ENCODE data around the gene BTBD1. TPM values are rescaled to one million over a fixed set of nuclear protein-coding genes. Genes with fewer than 3 reads are reported as not detected.

BTBD1 gene
- total and polyA plus RNA-seq, 2 experiments from 2014 or later = 43.8 to 91.0 TPM

DNA sequence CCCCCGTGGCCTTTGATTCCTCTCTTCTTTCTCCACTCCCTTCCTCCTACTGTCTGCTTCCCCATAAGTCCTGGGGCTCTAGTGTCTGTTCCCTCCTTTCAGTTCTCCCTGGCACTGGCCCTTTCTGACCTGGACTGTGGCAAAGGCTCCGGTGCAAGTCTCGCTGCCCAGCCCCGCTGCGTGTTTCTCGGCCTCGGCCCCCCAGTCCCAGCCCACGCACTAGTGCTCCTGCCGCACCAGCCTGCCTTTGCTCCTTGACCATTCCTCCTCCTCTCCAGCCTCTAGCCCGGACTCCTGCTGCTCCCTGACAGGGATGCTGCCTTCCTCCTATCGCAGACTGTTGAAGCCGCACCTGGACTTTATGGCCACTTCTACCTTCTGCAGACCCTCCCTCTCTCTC is 42.5 kb upstream of the BTBD1 start:
- Histone ChIP-seq H3K4me3 (no peak overlapping the region), H3K4me2 (no peak overlapping the region), H3K79me2 (no peaks in the 10 kb centered on the region), H3K27me3 (peaks cover 48% of the 10 kb centered on the region), H2AFZ (no peak overlapping the region), H3K27ac (no peak overlapping the region), H3K36me3 (replicated peaks; ENCODE audit: insufficient read depth, low read depth) (no peaks in the 10 kb centered on the region), H3K9me3 (ENCODE audit: low read depth) (no peaks in the 10 kb centered on the region), H4K20me1 (ENCODE audit: insufficient read depth, poor library complexity, severe bottlenecking) (no peaks in the 10 kb centered on the region), H3K9me2 (replicated peaks; ENCODE audit: insufficient read depth) (no peaks in the 10 kb centered on the region), H3K4me1 (ENCODE audit: insufficient read depth) (no peaks in the 10 kb centered on the region)
- no peak for DNase-seq (ENCODE audit: low spot score)
- no peak for TF ChIP-seq CTCF (IDR thresholded peaks at IDR 0.05; ENCODE audit: poor library complexity)
- TF ChIP-seq EZH2phosphoT487 (IDR thresholded peaks at IDR 0.05; ENCODE audit: low read depth, severe bottlenecking, unreplicated experiment) = no peak
- no peak for TF ChIP-seq EZH2 (IDR thresholded peaks at IDR 0.05; ENCODE audit: borderline replicate concordance)
- WGBS (ENCODE audit: low lambda C conversion rate, missing lambda C conversion rate) = 96% methylated on average over 12 of the region's 12 CpGs

DNA sequence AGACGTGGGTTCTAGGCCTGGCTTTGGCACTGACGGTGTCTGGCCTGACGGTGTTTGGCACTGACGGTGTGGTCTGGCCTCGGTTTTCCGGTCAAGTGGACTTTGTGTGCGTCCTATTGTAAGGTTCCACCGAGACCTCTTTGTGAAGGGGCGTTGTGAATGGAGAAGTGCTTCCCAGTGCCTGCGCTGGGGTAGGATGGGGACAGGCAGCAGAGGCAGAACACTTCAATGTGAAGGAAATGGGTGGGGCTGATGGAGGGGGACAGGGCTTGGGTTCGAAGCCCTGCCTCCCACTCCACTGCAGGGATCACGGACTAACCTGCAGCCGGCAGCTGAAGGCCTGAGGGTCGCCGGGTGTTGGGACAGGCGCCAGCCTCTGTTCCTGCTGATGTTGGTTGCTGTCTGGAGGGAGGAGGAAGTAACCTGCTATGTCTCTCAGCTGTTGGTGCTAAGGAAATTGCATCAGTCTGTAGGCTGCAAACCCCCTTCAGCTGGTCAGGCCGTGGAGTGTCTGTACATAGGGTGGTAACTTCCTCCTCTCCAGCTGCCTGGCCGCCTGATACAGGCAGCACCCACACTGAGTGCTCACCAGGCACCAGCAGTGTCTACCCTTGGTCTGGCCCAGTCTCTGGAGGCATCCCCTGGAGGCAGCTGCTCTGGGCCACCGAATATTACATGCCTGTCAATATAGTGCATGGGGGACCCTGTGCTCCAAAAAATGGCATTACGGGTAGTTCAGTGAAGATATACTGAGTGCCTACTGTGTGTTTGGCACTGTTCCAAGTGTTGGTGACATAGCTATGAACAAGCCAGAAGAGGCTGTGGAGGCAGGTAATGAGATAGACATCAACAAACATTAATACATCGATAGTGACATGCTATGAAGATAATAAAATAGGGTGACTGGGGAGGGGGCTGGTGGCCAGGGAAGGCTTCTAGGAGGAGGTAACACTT is 41.5 kb upstream of the BTBD1 start:
- Histone ChIP-seq H3K27ac (no peak overlapping the region), H3K4me2 (no peak overlapping the region), H2AFZ (no peak overlapping the region), H4K20me1 (ENCODE audit: insufficient read depth, poor library complexity, severe bottlenecking) (no peaks in the 10 kb centered on the region), H3K9me2 (replicated peaks; ENCODE audit: insufficient read depth) (no peaks in the 10 kb centered on the region), H3K9me3 (ENCODE audit: low read depth) (no peaks in the 10 kb centered on the region), H3K4me1 (ENCODE audit: insufficient read depth) (no peaks in the 10 kb centered on the region), H3K4me3 (no peak overlapping the region), H3K27me3 (peaks cover 56% of the 10 kb centered on the region), H3K79me2 (no peaks in the 10 kb centered on the region), H3K36me3 (replicated peaks; ENCODE audit: insufficient read depth, low read depth) (no peaks in the 10 kb centered on the region)
- WGBS (ENCODE audit: low lambda C conversion rate, missing lambda C conversion rate) = 76% methylated on average over 21 of the region's 21 CpGs
- TF ChIP-seq EZH2phosphoT487 (IDR thresholded peaks at IDR 0.05; ENCODE audit: low read depth, severe bottlenecking, unreplicated experiment) (no peak), CTCF (IDR thresholded peaks at IDR 0.05; ENCODE audit: poor library complexity) (no peak), EZH2 (IDR thresholded peaks at IDR 0.05; ENCODE audit: borderline replicate concordance) (no peak)
- DNase-seq (ENCODE audit: low spot score) = no peak

DNA sequence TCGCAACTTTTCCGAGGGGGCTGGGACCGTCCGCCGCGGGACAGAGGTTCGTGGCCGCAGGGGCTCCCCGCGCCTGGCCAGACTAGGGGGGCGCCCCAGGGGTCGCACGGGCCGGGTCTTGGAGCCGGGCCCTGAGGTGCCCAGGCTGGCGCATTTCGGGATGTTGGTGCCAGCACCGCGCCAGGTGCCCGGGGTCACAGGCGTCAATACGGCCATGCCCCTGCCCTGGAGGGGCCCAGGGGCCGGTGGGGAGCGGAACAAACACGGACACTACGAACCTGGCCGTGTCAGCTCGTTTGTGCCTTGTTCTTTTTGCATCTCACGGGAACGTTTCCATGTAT is 40.8 kb upstream of the BTBD1 start:
- WGBS (ENCODE audit: low lambda C conversion rate, missing lambda C conversion rate) = 66% methylated on average over 16 of the region's 30 CpGs
- no peak for DNase-seq (ENCODE audit: low spot score)
- Histone ChIP-seq H3K27me3 (peaks cover 56% of the 10 kb centered on the region), H3K79me2 (no peaks in the 10 kb centered on the region), H2AFZ (peak overlapping the region; percentile 63), H3K4me1 (ENCODE audit: insufficient read depth) (no peaks in the 10 kb centered on the region), H3K4me3 (peak overlapping the region; percentile 49), H3K36me3 (replicated peaks; ENCODE audit: insufficient read depth, low read depth) (no peaks in the 10 kb centered on the region), H3K9me2 (replicated peaks; ENCODE audit: insufficient read depth) (no peaks in the 10 kb centered on the region), H3K4me2 (peak overlapping the region; percentile 92), H3K9me3 (ENCODE audit: low read depth) (no peaks in the 10 kb centered on the region), H3K27ac (no peak overlapping the region), H4K20me1 (ENCODE audit: insufficient read depth, poor library complexity, severe bottlenecking) (no peaks in the 10 kb centered on the region)
- no peak for TF ChIP-seq CTCF (IDR thresholded peaks at IDR 0.05; ENCODE audit: poor library complexity)
- TF ChIP-seq EZH2 (IDR thresholded peaks at IDR 0.05; ENCODE audit: borderline replicate concordance) = peak; percentile 1

All from hepatocyte (in vitro differentiated cells).